GM19372 (cell line): ENCODE results near the gene SAT2.

Source experiments
- ATAC-seq: cut with Tn5 transposase; IDR thresholded peaks from one replicate; pipeline ENCODE4 v1.9.1; 2021; ENCODE audit warnings: mild to moderate bottlenecking, low read depth, moderate library complexity; ENCODE audit not compliant: unreplicated experiment

Gene SAT2

GRCh38 chr17:7593296-7593695 lies 34.3 kb downstream of the SAT2 start:
- ATAC-seq, result no peak

- no peak for ATAC-seq
Observed at GRCh38 chr17:7592422-7593021, 35.1 kb downstream of the SAT2 start.

GRCh38 chr17:7591596-7591995 lies 36.0 kb downstream of the SAT2 start:
- no peak for ATAC-seq

- no peak for ATAC-seq
Observed at GRCh38 chr17:7590743-7591142, 36.9 kb downstream of the SAT2 start.

GRCh38 chr17:7589891-7590691 lies 37.5 kb downstream of the SAT2 start, which contains the start of gene SOX15:
Gene SOX15 (minus strand): TSS chr17:7590094. CDS start chr17:7589676, 418 bp downstream.
- ATAC-seq, result no peak

GRCh38 chr17:7589204-7589868 lies 38.3 kb downstream of the SAT2 start:
- no peak for ATAC-seq

- no peak for ATAC-seq
Observed at GRCh38 chr17:7588553-7589203, 38.9 kb downstream of the SAT2 start.

- ATAC-seq, result no peak
Observed at GRCh38 chr17:7587420-7588151, 40.0 kb downstream of the SAT2 start.

- no peak for ATAC-seq
Observed at GRCh38 chr17:7586673-7587419, 40.8 kb downstream of the SAT2 start.

GRCh38 chr17:7583253-7584109 lies 44.1 kb downstream of the SAT2 start, which contains the start of gene MPDU1:
Gene MPDU1 (plus strand): TSS chr17:7583852. CDS start chr17:7583863, 11 bp downstream.
- peak; percentile 68 for ATAC-seq

GRCh38 chr17:7582396-7583252 lies 45.0 kb downstream of the SAT2 start:
- ATAC-seq, result no peak

GRCh38 chr17:7580604-7581575 lies 46.7 kb downstream of the SAT2 start:
- ATAC-seq, result no peak

GRCh38 chr17:7579834-7580603 lies 47.6 kb downstream of the SAT2 start:
- no peak for ATAC-seq

GRCh38 chr17:7579001-7579833 lies 48.4 kb downstream of the SAT2 start, which contains the start of gene CD68:
Gene CD68 (plus strand): TSS chr17:7579638. CDS start chr17:7579678, 40 bp downstream.
- ATAC-seq, result no peak
